ENCODE results near the gene CAMK2G. TPM values are rescaled to one million over a fixed set of nuclear protein-coding genes. Genes with fewer than 3 reads are reported as not detected.

CAMK2G gene
- total RNA-seq, 1 experiment from 2014 or later = 179 TPM

DNA sequence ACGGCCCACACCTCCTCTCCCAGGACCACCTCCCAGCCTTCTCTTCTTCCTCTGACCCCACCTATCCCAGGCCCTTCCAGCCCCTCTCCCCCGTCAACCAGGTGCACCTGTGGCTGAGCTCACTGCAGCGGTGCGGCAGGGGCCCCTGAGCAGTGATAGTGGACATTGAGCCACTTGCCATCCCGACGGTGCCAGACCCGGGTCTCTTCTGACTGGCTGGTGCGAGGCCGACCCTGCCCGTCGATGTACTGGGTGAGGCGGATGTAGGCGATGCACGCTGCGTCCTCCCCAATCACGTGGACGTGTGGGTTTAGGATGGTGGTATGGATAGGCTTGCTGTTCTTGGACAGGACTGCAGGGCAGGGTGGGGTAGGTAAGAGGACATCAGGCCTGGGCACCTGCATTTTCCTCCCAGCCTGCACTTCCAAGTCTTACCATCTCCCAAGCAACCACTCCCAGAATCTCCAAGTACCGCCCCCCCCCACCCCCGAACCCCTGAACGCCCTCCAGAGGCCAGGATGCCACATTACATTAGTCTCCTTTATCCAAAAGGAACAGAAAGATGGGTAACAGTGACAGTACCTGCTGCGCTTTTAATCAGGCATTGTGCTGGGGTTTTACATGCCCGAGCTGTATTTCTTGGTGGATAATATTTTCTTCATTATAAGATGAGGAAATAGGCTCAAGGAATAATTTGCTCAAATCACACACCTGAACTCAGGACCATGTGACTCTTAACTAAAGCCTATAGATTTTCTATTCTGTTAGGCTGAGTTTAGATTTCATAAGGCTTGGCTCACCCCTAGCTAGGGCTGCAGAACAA, 59.2 kb downstream of the CAMK2G start:
- H3K9ac ChIP-seq (ENCODE audit: low read length) = no peak overlapping the region
- H3K4me3 ChIP-seq (ENCODE audit: low read length) = no peak overlapping the region
- H3K27me3 ChIP-seq (ENCODE audit: low read length) = no peaks in the 10 kb centered on the region
- H4K20me1 ChIP-seq (ENCODE audit: low read length) = peaks cover 3% of the 10 kb centered on the region; the same call in 1 of the 2 replicates
- BruUV-seq (replicated peaks) = no TSS peak
- H3K36me3 ChIP-seq (ENCODE audit: low read depth, low read length) = peaks cover 45% of the 10 kb centered on the region
- peaks cover 17% of the 10 kb centered on the region for H3K4me1 ChIP-seq (ENCODE audit: insufficient read depth, low read length)
- ATAC-seq (no peak), DNase-seq (peak; percentile 71)
- peaks cover 9% of the 10 kb centered on the region for H3K79me2 ChIP-seq (ENCODE audit: low read length)
- intact Hi-C loops (cut with micrococcal nuclease) = no loop called here
- no peak overlapping the region for H3K27ac ChIP-seq (ENCODE audit: low read length)
- H3K9me2 ChIP-seq (replicated peaks; ENCODE audit: low read length) = no peaks in the 10 kb centered on the region
- H2AFZ ChIP-seq (ENCODE audit: low read length) = no peak overlapping the region
- POLR2A ChIA-PET (ENCODE audit: unreplicated experiment) = no interaction called here
- TF ChIP-seq, protein P1, sequence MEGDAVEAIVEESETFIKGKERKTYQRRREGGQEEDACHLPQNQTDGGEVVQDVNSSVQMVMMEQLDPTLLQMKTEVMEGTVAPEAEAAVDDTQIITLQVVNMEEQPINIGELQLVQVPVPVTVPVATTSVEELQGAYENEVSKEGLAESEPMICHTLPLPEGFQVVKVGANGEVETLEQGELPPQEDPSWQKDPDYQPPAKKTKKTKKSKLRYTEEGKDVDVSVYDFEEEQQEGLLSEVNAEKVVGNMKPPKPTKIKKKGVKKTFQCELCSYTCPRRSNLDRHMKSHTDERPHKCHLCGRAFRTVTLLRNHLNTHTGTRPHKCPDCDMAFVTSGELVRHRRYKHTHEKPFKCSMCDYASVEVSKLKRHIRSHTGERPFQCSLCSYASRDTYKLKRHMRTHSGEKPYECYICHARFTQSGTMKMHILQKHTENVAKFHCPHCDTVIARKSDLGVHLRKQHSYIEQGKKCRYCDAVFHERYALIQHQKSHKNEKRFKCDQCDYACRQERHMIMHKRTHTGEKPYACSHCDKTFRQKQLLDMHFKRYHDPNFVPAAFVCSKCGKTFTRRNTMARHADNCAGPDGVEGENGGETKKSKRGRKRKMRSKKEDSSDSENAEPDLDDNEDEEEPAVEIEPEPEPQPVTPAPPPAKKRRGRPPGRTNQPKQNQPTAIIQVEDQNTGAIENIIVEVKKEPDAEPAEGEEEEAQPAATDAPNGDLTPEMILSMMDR (conservative IDR thresholded peaks at IDR 0.05; ENCODE audit: low read depth, low read length) = peak; percentile 89
- no peak for TF ChIP-seq EZH2 (IDR thresholded peaks at IDR 0.05; ENCODE audit: low read length, unreplicated experiment)
- TF ChIP-seq EZH2phosphoT487 (IDR thresholded peaks at IDR 0.05; ENCODE audit: borderline replicate concordance, low read length) = no peak
- peaks cover 14% of the 10 kb centered on the region for H3F3A ChIP-seq (ENCODE audit: low read length, unreplicated experiment)
- CTCF ChIA-PET = interaction anchor here (1.0 kb wide), 1 partner anchor 11 kb away, joined by 5 read pairs; no protein-coding TSS in a partner anchor
- no peak overlapping the region for H3K4me2 ChIP-seq (ENCODE audit: low read length)
- H3K9me3 ChIP-seq (ENCODE audit: low read length) = no peaks in the 10 kb centered on the region

DNA sequence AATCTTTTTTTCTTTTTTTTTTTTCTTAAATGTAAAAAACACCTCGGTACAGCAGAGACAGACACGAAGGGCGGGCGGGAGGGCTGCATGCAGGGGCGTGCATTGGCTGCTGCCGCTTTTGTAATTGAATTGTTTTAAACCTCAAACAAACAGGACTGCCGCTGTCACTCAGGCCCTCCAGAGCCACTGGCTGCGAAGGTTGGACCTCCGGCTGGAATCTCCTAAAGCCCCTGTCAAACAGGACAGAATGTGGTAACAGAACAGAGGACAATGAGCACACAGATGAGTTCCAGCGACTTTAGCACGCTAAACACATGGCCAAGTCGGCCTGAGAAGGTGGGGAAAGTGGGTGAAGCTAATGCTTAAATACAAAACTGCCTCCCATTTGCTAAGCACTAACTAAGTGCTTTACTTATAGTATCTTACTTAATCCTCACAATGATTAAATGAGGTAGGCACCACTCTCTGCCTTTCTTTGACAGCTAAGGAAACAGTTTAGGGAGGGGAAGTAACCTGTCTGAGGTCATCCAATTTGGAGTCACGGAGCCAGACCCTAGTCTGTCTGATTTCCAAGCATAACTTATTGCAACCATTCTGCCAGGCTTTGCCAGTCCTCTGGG, 60.0 kb downstream of the CAMK2G start:
- peaks cover 14% of the 10 kb centered on the region for H3F3A ChIP-seq (ENCODE audit: low read length, unreplicated experiment)
- no peaks in the 10 kb centered on the region for H3K27me3 ChIP-seq (ENCODE audit: low read length)
- H3K4me2 ChIP-seq (ENCODE audit: low read length) = no peak overlapping the region
- peaks cover 13% of the 10 kb centered on the region for H3K79me2 ChIP-seq (ENCODE audit: low read length)
- TF ChIP-seq EZH2phosphoT487 (IDR thresholded peaks at IDR 0.05; ENCODE audit: borderline replicate concordance, low read length) (no peak), EZH2 (IDR thresholded peaks at IDR 0.05; ENCODE audit: low read length, unreplicated experiment) (no peak)
- TF ChIP-seq, protein P1 (conservative IDR thresholded peaks at IDR 0.05; ENCODE audit: low read depth, low read length) = no peak
- H3K4me3 ChIP-seq (ENCODE audit: low read length) = no peak overlapping the region
- peaks cover 9% of the 10 kb centered on the region for H3K4me1 ChIP-seq (ENCODE audit: insufficient read depth, low read length)
- no peaks in the 10 kb centered on the region for H3K9me2 ChIP-seq (replicated peaks; ENCODE audit: low read length)
- no peak for ATAC-seq
- CTCF ChIA-PET = interaction anchor here (1.0 kb wide), 1 partner anchor 11 kb away, joined by 5 read pairs; no protein-coding TSS in a partner anchor
- H3K27ac ChIP-seq (ENCODE audit: low read length) = no peak overlapping the region
- H3K9ac ChIP-seq (ENCODE audit: low read length) = no peak overlapping the region
- DNase-seq = no peak
- no peaks in the 10 kb centered on the region for H3K9me3 ChIP-seq (ENCODE audit: low read length)
- POLR2A ChIA-PET (ENCODE audit: unreplicated experiment) = no interaction called here
- BruUV-seq (replicated peaks) = no TSS peak
- peaks cover 3% of the 10 kb centered on the region; the same call in 1 of the 2 replicates for H4K20me1 ChIP-seq (ENCODE audit: low read length)
- intact Hi-C loops (cut with micrococcal nuclease) = no loop called here
- H2AFZ ChIP-seq (ENCODE audit: low read length) = no peak overlapping the region
- H3K36me3 ChIP-seq (ENCODE audit: low read depth, low read length) = peaks cover 45% of the 10 kb centered on the region
